Endothelial cell of umbilical vein (primary cell): ENCODE results near the gene USP17L20.
"Not testable (repeated sequence)": the region's sequence is repeated elsewhere in the genome, so short reads cannot be mapped to it uniquely, and the experiment has no call there.

Experiments
- EZH2 ChIP-seq: IDR thresholded peaks from 2 replicates; pipeline ENCODE4 v1.6.1; 2012; ENCODE audit warnings: borderline replicate concordance, low read depth, mild to moderate bottlenecking, moderate library complexity, low read length, inconsistent platforms; ENCODE audit not compliant: severe bottlenecking
- FOS ChIP-seq: IDR thresholded peaks from 2 replicates; pipeline ENCODE4 v1.6.1; 2011; ENCODE audit warnings: mild to moderate bottlenecking, low read length, moderate library complexity, borderline replicate concordance; ENCODE audit not compliant: insufficient read depth
- GATA2 ChIP-seq: IDR thresholded peaks from 2 replicates; pipeline ENCODE4 v1.7.0; 2011; ENCODE audit warnings: low read depth, mild to moderate bottlenecking, moderate library complexity, mixed read lengths, low read length; ENCODE audit not compliant: insufficient read length, insufficient read depth
- JUN ChIP-seq: IDR thresholded peaks from 2 replicates; pipeline ENCODE4 v1.6.1; 2011; ENCODE audit warnings: borderline replicate concordance, low read depth; ENCODE audit not compliant: insufficient read length, insufficient read depth
- MYC ChIP-seq: IDR thresholded peaks from one replicate; pipeline ENCODE4 v1.6.1; 2011; ENCODE audit warnings: mild to moderate bottlenecking, low read depth, low read length
- POLR2A ChIP-seq: IDR thresholded peaks from 2 replicates; pipeline ENCODE4 v1.6.1; 2012; ENCODE audit warnings: low read depth, mild to moderate bottlenecking, control low read depth, low read length
- POLR2AphosphoS5 ChIP-seq: IDR thresholded peaks from 2 replicates; pipeline ENCODE4 v1.6.1; 2012; ENCODE audit warnings: low read depth, mild to moderate bottlenecking, control low read depth, low read length, moderate library complexity; ENCODE audit not compliant: insufficient read depth
- TF ChIP-seq, protein P1 (sequence below), 2 donors: IDR thresholded peaks; 1 replicate in 1 of 2; 2 replicates in 1 of 2; pipeline ENCODE4 v1.5.1; 2011; ENCODE audit warnings: low read length in 2 of 2, mild to moderate bottlenecking in 2 of 2, moderate library complexity in 2 of 2, control low read depth in 1 of 2, inconsistent platforms in 1 of 2, low read depth in 1 of 2; ENCODE audit not compliant: insufficient read depth in 1 of 2; ENCODE audit errors: extremely low read depth in 1 of 2
- TF ChIP-seq, protein P2 (sequence below): IDR thresholded peaks from 2 replicates; pipeline ENCODE4 v1.6.1; 2011; ENCODE audit not compliant: insufficient read depth, insufficient read length

DNA sequence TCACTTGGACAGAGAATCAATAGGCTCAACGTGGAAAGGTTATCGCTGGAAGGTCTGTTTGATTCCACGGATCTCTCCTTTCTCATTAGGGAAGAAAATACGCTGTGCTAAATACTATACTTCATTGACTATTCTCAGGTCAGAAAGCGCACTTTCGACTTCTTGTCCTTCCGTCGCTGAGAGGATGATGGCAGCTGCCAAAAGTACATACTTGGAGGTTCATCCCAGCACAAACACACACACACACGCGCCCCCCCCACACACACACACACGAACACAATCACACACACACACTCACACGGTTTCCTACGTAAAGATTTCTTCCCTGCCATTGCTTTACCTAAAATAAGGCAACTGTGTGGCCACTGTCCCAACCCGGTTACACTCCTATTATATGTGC lies 43.2 kb upstream of the USP17L20 start:
- TF ChIP-seq, protein P1, sequence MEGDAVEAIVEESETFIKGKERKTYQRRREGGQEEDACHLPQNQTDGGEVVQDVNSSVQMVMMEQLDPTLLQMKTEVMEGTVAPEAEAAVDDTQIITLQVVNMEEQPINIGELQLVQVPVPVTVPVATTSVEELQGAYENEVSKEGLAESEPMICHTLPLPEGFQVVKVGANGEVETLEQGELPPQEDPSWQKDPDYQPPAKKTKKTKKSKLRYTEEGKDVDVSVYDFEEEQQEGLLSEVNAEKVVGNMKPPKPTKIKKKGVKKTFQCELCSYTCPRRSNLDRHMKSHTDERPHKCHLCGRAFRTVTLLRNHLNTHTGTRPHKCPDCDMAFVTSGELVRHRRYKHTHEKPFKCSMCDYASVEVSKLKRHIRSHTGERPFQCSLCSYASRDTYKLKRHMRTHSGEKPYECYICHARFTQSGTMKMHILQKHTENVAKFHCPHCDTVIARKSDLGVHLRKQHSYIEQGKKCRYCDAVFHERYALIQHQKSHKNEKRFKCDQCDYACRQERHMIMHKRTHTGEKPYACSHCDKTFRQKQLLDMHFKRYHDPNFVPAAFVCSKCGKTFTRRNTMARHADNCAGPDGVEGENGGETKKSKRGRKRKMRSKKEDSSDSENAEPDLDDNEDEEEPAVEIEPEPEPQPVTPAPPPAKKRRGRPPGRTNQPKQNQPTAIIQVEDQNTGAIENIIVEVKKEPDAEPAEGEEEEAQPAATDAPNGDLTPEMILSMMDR (IDR thresholded peaks at IDR 0.05; ENCODE audit: extremely low read depth in 1 of 2, insufficient read depth in 1 of 2, low read depth in 1 of 2, low read length in 2 of 2), result not testable (repeated sequence)
- TF ChIP-seq EZH2, POLR2A, MYC, JUN, POLR2AphosphoS5, GATA2, FOS: not testable (repeated sequence)
- TF ChIP-seq, protein P2, sequence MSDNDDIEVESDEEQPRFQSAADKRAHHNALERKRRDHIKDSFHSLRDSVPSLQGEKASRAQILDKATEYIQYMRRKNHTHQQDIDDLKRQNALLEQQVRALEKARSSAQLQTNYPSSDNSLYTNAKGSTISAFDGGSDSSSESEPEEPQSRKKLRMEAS, result not testable (repeated sequence)
